H1 (cell line): Measurements from ENCODE around the gene C17orf107. TPM values are rescaled to one million over a fixed set of nuclear protein-coding genes. Genes with fewer than 3 reads are reported as not detected.

Source experiments
- ASH2L ChIP-seq: fragments of 200-600, 300-600 bp; sonication (generic); IDR thresholded peaks from one replicate; pipeline ENCODE4 v1.7.1; 2017; ENCODE audit warnings: low read length
- BCL11A ChIP-seq, 2 experiments: IDR thresholded peaks; one replicate each; pipeline ENCODE4 v1.6.1; 2011; ENCODE audit warnings: low read depth in 2 of 2, low read length in 2 of 2, mild to moderate bottlenecking in 2 of 2
- CBX8 ChIP-seq: fragments of 300-800, 300-1000 bp; sonication (generic); IDR thresholded peaks from 2 replicates; pipeline ENCODE4 v1.7.1; 2016; ENCODE audit warnings: low read depth, low read length, borderline replicate concordance
- CREB1 ChIP-seq: IDR thresholded peaks from 2 replicates; pipeline ENCODE4 v1.6.1; 2012; ENCODE audit warnings: inconsistent platforms
- E2F6 ChIP-seq: IDR thresholded peaks from 2 replicates; pipeline ENCODE4 v1.6.1; 2012; ENCODE audit warnings: inconsistent platforms
- JUN ChIP-seq: IDR thresholded peaks from 2 replicates; pipeline ENCODE4 v1.6.1; 2011; ENCODE audit warnings: low read depth, mild to moderate bottlenecking, improper control_type of control experiment, low read length
- PHF8 ChIP-seq: fragments of 200-600 bp; sonication (generic); conservative IDR thresholded peaks from 2 replicates; pipeline ENCODE4 v1.7.1; 2012; ENCODE audit warnings: low read depth, mild to moderate bottlenecking, inconsistent platforms, low read length, moderate library complexity
- POLR2AphosphoS5 ChIP-seq: IDR thresholded peaks from 2 replicates; pipeline ENCODE4 v1.6.1; 2011; ENCODE audit warnings: low read depth, low read length
- SIN3A ChIP-seq, 2 experiments: IDR thresholded peaks in 1 of 2; conservative IDR thresholded peaks in 1 of 2; 2 replicates each; pipeline ENCODE4 v1.6.1; 2011 to 2012; ENCODE audit warnings: low read length in 2 of 2, improper control_type of control experiment in 1 of 2, low read depth in 1 of 2, mild to moderate bottlenecking in 1 of 2
- SP1 ChIP-seq: IDR thresholded peaks from 2 replicates; pipeline ENCODE4 v1.6.1; 2011; ENCODE audit warnings: low read depth, low read length
- TAF1 ChIP-seq: IDR thresholded peaks from 2 replicates; pipeline ENCODE4 v1.6.1; 2011; ENCODE audit warnings: mild to moderate bottlenecking, low read depth, low read length
- polyA plus RNA-seq, 7 experiments: library from polyadenylated mRNA; depleted of rRNA in 3 of 7; stranded (reverse) in 5 of 7; unstranded in 2 of 7; fragments of >200 nt in 5 of 7; fragments of 200-250 nt in 2 of 7; gene quantifications; 1 replicate in 5 of 7; 2 replicates in 1 of 7; 4 replicates in 1 of 7; pipeline versions ENCODE4 v1.2.1 to v1.2.3, GENCODE V29; 2011 to 2013; ENCODE audit warnings: missing spikeins in 2 of 7, mixed read lengths in 2 of 7
- total RNA-seq: library from RNA; stranded (reverse); fragmentation: NEBNext Ultra II Directional; extraction: Animal tissue kit (Norgen Biotek cat#: 25700); gene quantifications from 2 replicates; pipeline ENCODE4 v1.2.1, GENCODE V29; 2021

The C17orf107 gene
- total and polyA plus RNA-seq, 2 of the 8 experiments (the other 6 are each of a cell fraction or from before 2014, with no cell fraction given), result 0.39 to 0.45 TPM

- TF ChIP-seq SP1, result peak; percentile 15; the same call in 1 of the 2 replicates
- TF ChIP-seq CBX8, result no peak
- peak; percentile 84 for TF ChIP-seq PHF8
- TF ChIP-seq CREB1, result no peak
- peak; percentile 88 for TF ChIP-seq ASH2L
- TF ChIP-seq SIN3A (conservative IDR thresholded peaks at IDR 0.05 in 1 of 2, IDR thresholded peaks at IDR 0.05 in 1 of 2; ENCODE audit: low read depth in 1 of 2, low read length in 2 of 2), result peak; percentile 56 to 83; a peak in 2 of 4 replicates
- TF ChIP-seq E2F6, result no peak
- TF ChIP-seq JUN, result no peak
- peak; percentile 67 for TF ChIP-seq TAF1
- no peak for TF ChIP-seq BCL11A (IDR thresholded peaks at IDR 0.05; ENCODE audit: low read depth in 2 of 2, low read length in 2 of 2)
- peak; percentile 19; the same call in 1 of the 2 replicates for TF ChIP-seq POLR2AphosphoS5
Measured at GRCh38 chr17:4948166-4948930, 49.0 kb downstream of the C17orf107 start, which contains the start of gene PFN1 (continued).
